GM12878 (cell line): ENCODE results near the gene PPIA. TPM values are rescaled to one million over a fixed set of nuclear protein-coding genes. Genes with fewer than 3 reads are reported as not detected.

Source experiments
- ATAC-seq: fragments of 200-7000 bp; cut with Tn5 transposase; 3 replicates; pipeline ENCODE4 v1.9.1; 2020; ENCODE audit warnings: mild to moderate bottlenecking, moderate library complexity
- BruUV-seq: library from RNA; stranded (reverse); fragments of 400-500 nt; replicated peaks from 2 replicates; lab custom pipeline; 2021; lab: Mats Ljungman, UMichigan
- CTCF ChIA-PET: fragments of 300-600 bp; sonication (Branson Sonifier 250); formaldehyde crosslinking; extraction: SDS; loops from one replicate; lab custom pipeline; 2021; ENCODE audit warnings: inconsistent platforms; lab: Yijun Ruan, JAX
- POLR2A ChIA-PET: fragments of 350-600 bp; formaldehyde crosslinking; extraction: SDS; loops from one replicate; lab custom pipeline; 2021; ENCODE audit warnings: inconsistent platforms; lab: Charles Lee
- RAD21 ChIA-PET: fragments of 300-600 bp; sonication (Branson Sonifier 250); formaldehyde crosslinking; loops from one replicate; lab custom pipeline; 2023; ENCODE audit warnings: antibody characterized with exemption; ENCODE audit not compliant: unreplicated experiment; lab: Charles Lee
- SMC1A ChIA-PET: fragments of 300-600 bp; sonication (Branson Sonifier 250); formaldehyde crosslinking; loops from one replicate; lab custom pipeline; 2023; ENCODE audit not compliant: unreplicated experiment, uncharacterized antibody; lab: Charles Lee
- DNase-seq: peaks from one replicate; pipeline ENCODE4 v3.0.0-alpha.2; 2011; ENCODE audit warnings: low read depth, low spot score
- FAIRE-seq: peaks from 3 replicates; lab custom pipeline; 2011; peaks lifted over from hg19 to GRCh38; lab: Jason Lieb, UNC
- H2AFZ ChIP-seq: 2 replicates; pipeline ENCODE4 v1.6.0; 2011; ENCODE audit warnings: low read depth, low read length, control low read depth; ENCODE audit not compliant: control insufficient read depth
- H3K27ac ChIP-seq: 2 replicates; pipeline ENCODE4 v1.5.1; 2011; ENCODE audit warnings: control low read depth; ENCODE audit not compliant: control insufficient read depth, insufficient read depth
- H3K27me3 ChIP-seq, 2 experiments: replicated peaks in 1 of 2; 2 replicates each; pipeline versions ENCODE4 v1.6.0 to v1.6.1; 2011; ENCODE audit warnings: low read length in 1 of 2; ENCODE audit not compliant: control insufficient read depth in 2 of 2, insufficient read depth in 2 of 2
- H3K36me3 ChIP-seq, 2 experiments: 2 replicates each; pipeline ENCODE4 v1.5.1; 2011; ENCODE audit warnings: low read length in 1 of 2; ENCODE audit not compliant: control insufficient read depth in 2 of 2, insufficient read depth in 2 of 2
- H3K4me1 ChIP-seq: 2 replicates; pipeline ENCODE4 v1.6.1; 2011; ENCODE audit warnings: mild to moderate bottlenecking, low read length, moderate library complexity, mixed read lengths; ENCODE audit not compliant: control insufficient read depth, insufficient read depth
- H3K4me2 ChIP-seq: 2 replicates; pipeline ENCODE4 v1.6.0; 2011; ENCODE audit warnings: control low read depth; ENCODE audit not compliant: control insufficient read depth, insufficient read depth
- H3K4me3 ChIP-seq: fragments of 200-600 bp; sonication (generic); 2 replicates; pipeline ENCODE4 v1.5.1; 2016
- H3K79me2 ChIP-seq: 2 replicates; pipeline ENCODE4 v1.6.0; 2011; ENCODE audit warnings: low read length; ENCODE audit not compliant: control insufficient read depth, insufficient read depth
- H3K9ac ChIP-seq: 2 replicates; pipeline ENCODE4 v1.8.0; 2011; ENCODE audit warnings: low read length, control low read depth, mixed read lengths; ENCODE audit not compliant: control insufficient read depth, insufficient read depth
- H3K9me3 ChIP-seq: replicated peaks from 3 replicates; pipeline ENCODE4 v1.5.1; 2011; ENCODE audit warnings: mild to moderate bottlenecking, low read length; ENCODE audit not compliant: control insufficient read depth, insufficient read depth
- H4K20me1 ChIP-seq: 2 replicates; pipeline ENCODE4 v1.6.0; 2011; ENCODE audit not compliant: control insufficient read depth, insufficient read depth
- CBX3 ChIP-seq: fragments of 200-600 bp; sonication (generic); IDR thresholded peaks from 2 replicates; pipeline ENCODE4 v1.6.1; 2016; ENCODE audit warnings: low read depth, borderline replicate concordance
- CEBPZ ChIP-seq: fragments of 150-350 bp; IDR thresholded peaks from 2 replicates; pipeline ENCODE4 v1.6.1; 2016; ENCODE audit warnings: low read depth, low read length
- ESRRA ChIP-seq: IDR thresholded peaks from 2 replicates; pipeline ENCODE4 v1.6.1; 2012; ENCODE audit warnings: mild to moderate bottlenecking, low read length, improper control_type of control experiment
- MTA2 ChIP-seq: fragments of 450-650 bp; IDR thresholded peaks from 2 replicates; pipeline ENCODE4 v1.6.1; 2016; ENCODE audit warnings: low read depth, mild to moderate bottlenecking, moderate library complexity
- MXI1 ChIP-seq: fragments of 150-350 bp; IDR thresholded peaks from 2 replicates; pipeline ENCODE4 v1.6.1; 2011; ENCODE audit warnings: low read depth, mild to moderate bottlenecking, inconsistent platforms, low read length, improper control_type of control experiment
- NFIC ChIP-seq: IDR thresholded peaks from 2 replicates; pipeline ENCODE4 v1.6.1; 2012; ENCODE audit warnings: low read depth, mild to moderate bottlenecking, inconsistent platforms, low read length, moderate library complexity
- RELB ChIP-seq: fragments of 450-650 bp; IDR thresholded peaks from 2 replicates; pipeline ENCODE4 v1.6.1; 2017; ENCODE audit warnings: low read depth, mild to moderate bottlenecking, moderate library complexity
- SREBF2 ChIP-seq: IDR thresholded peaks from 2 replicates; pipeline ENCODE4 v1.6.1; 2012; ENCODE audit warnings: mild to moderate bottlenecking, low read length
- TARDBP ChIP-seq: IDR thresholded peaks from 2 replicates; pipeline ENCODE4 v1.6.1; 2016; ENCODE audit warnings: borderline replicate concordance
- TCF7 ChIP-seq: IDR thresholded peaks from 2 replicates; pipeline ENCODE4 v1.6.1; 2014; ENCODE audit warnings: antibody characterized with exemption, borderline replicate concordance
- ZBTB4 ChIP-seq: fragments of 450-650 bp; formaldehyde crosslinking; IDR thresholded peaks from 2 replicates; pipeline ENCODE4 v1.4.0; 2022; ENCODE audit warnings: mild to moderate bottlenecking, moderate library complexity
- ZNF217 ChIP-seq: fragments of 450-650 bp; IDR thresholded peaks from 2 replicates; pipeline ENCODE4 v1.6.1; 2017; ENCODE audit warnings: antibody characterized with exemption, mild to moderate bottlenecking
- ZNF622 ChIP-seq: fragments of 450-650 bp; IDR thresholded peaks from 2 replicates; pipeline ENCODE4 v1.6.1; 2017; ENCODE audit warnings: mild to moderate bottlenecking, inconsistent platforms
- WGBS: methylation state at CpG from one replicate; pipeline ENCODE4 v1.1.6; 2016; ENCODE audit warnings: low lambda C conversion rate; ENCODE audit not compliant: insufficient replicate concordance, insufficient coverage; ENCODE audit errors: missing lambda C conversion rate; 5-methylcytosine and 5-hydroxymethylcytosine counted together
- in situ Hi-C: fragments of 300-500 bp; cut with MboI; formaldehyde crosslinking; loops from 9 replicates; pipeline ENCODE4 v1.14.3; 2018; ENCODE audit warnings: mixed read lengths
- intact Hi-C: fragments of 100-400 bp; cut with micrococcal nuclease; formaldehyde crosslinking; loops from one replicate; pipeline ENCODE4 v1.14.2; 2022; ENCODE audit not compliant: unreplicated experiment
- polyA plus RNA-seq, 11 experiments: library from polyadenylated mRNA; depleted of rRNA in 4 of 11; unstranded in 6 of 11; stranded (reverse) in 5 of 11; fragments of >200 nt; fragmentation: Nextera tagmentation in 4 of 11; fragmentation: Illumina TruSeq in 1 of 11; extraction: Ambion mirVana in 4 of 11; extraction: Trizol in 1 of 11; gene quantifications; 1 replicate in 1 of 11; 2 replicates in 10 of 11; pipeline versions ENCODE4 v1.2.1 to v1.2.3, GENCODE V29; 2011 to 2016; ENCODE audit warnings: inconsistent platforms in 2 of 11, missing spikeins in 2 of 11, low read depth in 1 of 11
- total RNA-seq, 4 experiments: library from RNA; depleted of rRNA in 3 of 4; stranded (reverse); fragments of >200 nt in 3 of 4; fragmentation: Illumina TruSeq in 1 of 4; extraction: Trizol in 1 of 4; gene quantifications; 2 replicates each; pipeline versions ENCODE4 v1.2.1 to v1.2.3, GENCODE V29; 2013 to 2021

The PPIA gene
- total and polyA plus RNA-seq, 10 of the 15 experiments (the other 5 are each of a cell fraction or from before 2014, with no cell fraction given) = 2,712 to 7,982 (median 5,027) TPM

GRCh38 chr7:44764665-44765578 lies 31.6 kb upstream of the PPIA start:
- no peak for ATAC-seq
- BruUV-seq = no TSS peak
- in situ Hi-C loops = no loop called here
- TF ChIP-seq ZNF217 = no peak
- no peak for TF ChIP-seq MXI1
- TF ChIP-seq ZBTB4 = no peak
- no peak for TF ChIP-seq RELB
- no peak for TF ChIP-seq ESRRA
- no peak for TF ChIP-seq SREBF2
- no peak for TF ChIP-seq MTA2
- no peak for TF ChIP-seq ZNF622
- no peak for TF ChIP-seq NFIC
- no peak for TF ChIP-seq CEBPZ
- TF ChIP-seq CBX3 = no peak
- no peak for TF ChIP-seq TCF7
- no peak for TF ChIP-seq TARDBP

More at GRCh38 chr7:44764665-44765578, 31.6 kb upstream of the PPIA start:
- H3K9me3 ChIP-seq = no peaks in the 10 kb centered on the region
- CTCF ChIA-PET = no interaction called here
- H3K9ac ChIP-seq = no peak overlapping the region
- no peaks in the 10 kb centered on the region for H3K79me2 ChIP-seq
- no peaks in the 10 kb centered on the region for H3K27me3 ChIP-seq
- 92% methylated on average over 17 of the region's 22 CpGs for WGBS
- no peak for FAIRE-seq
- intact Hi-C loops = no loop called here
- H2AFZ ChIP-seq = no peak overlapping the region
- SMC1A ChIA-PET = interaction anchor here (0.7 kb wide), 1 partner anchor 81 kb away, joined by 7 read pairs; no protein-coding TSS in a partner anchor
- H3K4me3 ChIP-seq = no peak overlapping the region
- H3K4me1 ChIP-seq = peaks cover 29% of the 10 kb centered on the region
- POLR2A ChIA-PET = interaction anchor here (0.7 kb wide), 1 partner anchor 112 kb away, joined by 3 read pairs; no protein-coding TSS in a partner anchor
- no peaks in the 10 kb centered on the region for H4K20me1 ChIP-seq
- RAD21 ChIA-PET = no interaction called here
- H3K36me3 ChIP-seq = peaks cover 25 to 55% of the 10 kb centered on the region in 2 experiments
- no peak overlapping the region for H3K4me2 ChIP-seq
- H3K27ac ChIP-seq = no peak overlapping the region
- no peak for DNase-seq
